ENCODE data around the gene RAMP3. TPM values are rescaled to one million over a fixed set of nuclear protein-coding genes. Genes with fewer than 3 reads are reported as not detected.

RAMP3 gene
- polyA plus RNA-seq, 1 experiment = not detected

DNA sequence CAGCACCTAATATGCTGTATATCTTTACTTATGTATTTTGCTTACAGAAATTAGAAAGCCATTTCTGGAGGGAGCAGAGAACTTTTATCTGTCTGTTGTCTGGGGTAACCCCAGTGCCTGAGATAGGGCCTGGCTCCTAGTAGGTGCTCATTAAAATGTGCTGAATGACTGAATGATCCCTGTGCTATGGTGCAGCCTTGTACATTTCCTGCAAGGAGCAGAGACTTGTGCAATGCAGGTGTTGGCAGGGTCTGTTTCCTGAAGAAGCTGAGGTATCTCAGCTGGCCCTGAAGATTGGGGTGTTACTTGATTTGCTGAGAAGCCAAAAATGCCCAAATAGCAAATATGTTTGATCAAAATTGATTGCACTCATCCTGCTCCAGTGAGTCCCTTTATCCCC is 65.5 kb downstream of the RAMP3 start:
- no peak overlapping the region for H3K4me3 ChIP-seq (ENCODE audit: low read depth, low read length)
- TF ChIP-seq CTCF (IDR thresholded peaks at IDR 0.05; ENCODE audit: insufficient read depth, low read depth, low read length) = no peak
- ChIA-PET POLR2A (no interaction called here), CTCF (interaction anchor here (1.4 kb wide), 1 partner anchor 21 kb away, joined by 3 read pairs; no protein-coding TSS in a partner anchor)
- peaks cover 1% of the 10 kb centered on the region; the same call in 1 of the 2 replicates for H3K27me3 ChIP-seq (ENCODE audit: control insufficient read depth, insufficient read depth, low read length)
- DNase-seq (ENCODE audit: low read depth) = no peak
- H3K36me3 ChIP-seq (ENCODE audit: control insufficient read depth, insufficient read depth, low read length) = no peaks in the 10 kb centered on the region

DNA sequence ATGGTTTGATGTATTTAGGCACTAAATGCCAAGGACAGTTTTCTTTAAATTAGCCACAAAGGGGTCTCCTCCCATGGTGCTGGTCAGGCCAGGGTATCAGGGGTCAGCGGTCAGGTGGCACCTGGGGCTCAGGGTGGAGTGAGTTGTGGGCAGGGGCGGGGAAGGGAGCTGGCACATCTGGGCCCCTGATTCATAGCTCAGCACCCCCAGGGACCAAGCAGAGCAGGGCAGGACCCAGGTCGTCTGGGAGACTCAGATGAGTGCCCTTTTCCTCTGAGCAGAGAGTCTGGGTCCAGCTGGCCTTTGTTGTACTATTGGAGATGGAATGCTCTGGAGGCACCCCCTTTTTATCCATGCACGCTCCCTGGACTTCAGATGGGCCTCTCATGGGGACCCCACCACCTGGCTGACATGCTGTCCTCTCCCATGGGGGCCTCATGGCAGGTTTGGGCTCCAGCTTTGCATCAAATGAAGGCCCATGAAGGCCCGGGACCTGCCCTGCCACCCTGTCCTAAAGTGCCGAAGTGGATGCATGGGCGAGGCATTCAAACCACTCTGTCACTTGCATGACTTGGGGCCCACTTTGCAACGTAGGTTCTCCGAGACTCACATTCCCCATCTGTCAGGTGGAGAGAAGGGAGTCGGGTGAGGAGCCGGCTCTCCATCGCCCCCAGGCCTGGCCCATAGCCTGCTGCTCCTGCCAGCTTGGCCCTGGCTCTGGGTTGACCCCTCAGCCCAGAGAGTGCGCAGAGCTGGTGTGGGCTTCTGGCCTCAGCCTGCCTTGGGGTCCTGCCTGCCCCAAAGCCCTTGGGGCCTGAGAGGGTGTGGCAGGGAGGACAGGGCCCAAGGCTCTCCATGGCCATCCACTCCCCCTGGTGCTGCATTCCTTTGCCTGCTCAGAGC is 66.4 kb downstream of the RAMP3 start:
- Histone ChIP-seq H3K4me3 (ENCODE audit: low read depth, low read length) (no peak overlapping the region), H3K36me3 (ENCODE audit: control insufficient read depth, insufficient read depth, low read length) (no peaks in the 10 kb centered on the region), H3K27me3 (ENCODE audit: control insufficient read depth, insufficient read depth, low read length) (peaks cover 1% of the 10 kb centered on the region; the same call in 1 of the 2 replicates)
- ChIA-PET POLR2A (no interaction called here), CTCF (interaction anchor here (1.2 kb wide), 1 partner anchor 9 kb away, joined by 3 read pairs; no protein-coding TSS in a partner anchor)
- no peak for TF ChIP-seq CTCF (IDR thresholded peaks at IDR 0.05; ENCODE audit: insufficient read depth, low read depth, low read length)
- DNase-seq (ENCODE audit: low read depth) = no peak

- CTCF ChIA-PET = interaction anchor here (0.7 to 1.2 kb wide), 2 partner anchors 10 to 35 kb away, joined by 3 read pairs; no protein-coding TSS in a partner anchor
- DNase-seq (ENCODE audit: low read depth) = no peak
- Histone ChIP-seq H3K36me3 (ENCODE audit: control insufficient read depth, insufficient read depth, low read length) (no peaks in the 10 kb centered on the region), H3K4me3 (ENCODE audit: low read depth, low read length) (no peak overlapping the region), H3K27me3 (ENCODE audit: control insufficient read depth, insufficient read depth, low read length) (peaks cover 4% of the 10 kb centered on the region; the same call in 1 of the 2 replicates)
- POLR2A ChIA-PET = no interaction called here
- TF ChIP-seq CTCF (IDR thresholded peaks at IDR 0.05; ENCODE audit: insufficient read depth, low read depth, low read length) = no peak
These were observed 67.2 kb downstream of the RAMP3 start for GRCh38 chr7:45224832-45225231.

DNA sequence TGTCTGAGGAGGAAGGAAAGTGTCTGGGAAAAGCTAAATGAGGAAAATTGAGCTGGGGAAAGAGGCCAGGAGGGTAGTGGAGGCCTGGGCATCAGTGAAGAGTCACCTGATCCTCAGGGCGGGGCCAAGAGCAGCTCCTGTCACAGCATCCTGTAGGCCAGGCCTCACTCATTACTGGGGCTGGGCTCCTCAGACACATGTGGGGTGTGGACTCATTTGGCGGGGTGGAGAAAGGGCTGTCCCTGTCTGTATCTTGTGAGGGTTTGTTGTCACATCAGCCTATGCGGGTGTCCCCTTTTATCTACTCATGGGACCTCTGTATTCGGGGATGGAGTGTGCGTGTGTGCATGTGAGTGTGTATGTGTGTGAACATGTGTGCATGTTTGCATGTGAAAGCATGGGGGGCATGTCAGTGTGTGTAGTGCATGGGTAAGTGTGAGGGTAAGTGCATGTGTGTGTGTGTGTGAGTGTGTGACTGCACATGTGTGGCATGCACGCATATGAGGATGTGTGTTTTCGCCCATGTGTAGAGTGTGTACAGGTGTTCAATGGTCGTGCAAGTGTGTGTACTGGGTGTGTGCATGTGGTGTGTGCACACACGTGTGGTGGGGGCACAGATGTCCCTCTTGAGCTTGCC is 67.8 kb downstream of the RAMP3 start:
- ChIA-PET CTCF (interaction anchor here (0.7 to 1.2 kb wide), 2 partner anchors 10 to 34 kb away, joined by 3 read pairs; no protein-coding TSS in a partner anchor), POLR2A (no interaction called here)
- no peak for TF ChIP-seq CTCF (IDR thresholded peaks at IDR 0.05; ENCODE audit: insufficient read depth, low read depth, low read length)

DNA sequence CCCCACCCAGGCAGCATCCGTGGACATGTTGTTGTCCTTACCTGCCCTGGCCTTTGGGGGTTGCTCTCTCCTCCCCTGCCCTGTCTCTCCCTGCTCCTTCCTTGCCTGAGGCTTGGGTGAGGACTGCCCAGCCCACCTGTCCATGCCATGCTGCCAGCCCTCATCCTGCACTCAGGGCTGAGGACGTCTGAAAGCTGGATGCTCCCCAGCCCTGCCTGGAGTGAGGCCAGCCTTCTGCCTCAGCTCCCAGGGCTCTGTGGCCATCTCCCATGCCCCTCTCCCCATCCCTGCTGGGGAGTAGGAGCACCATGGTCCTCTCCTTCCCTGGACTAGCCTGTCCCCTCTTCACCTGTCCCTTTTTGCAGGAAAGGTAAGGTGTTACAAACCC is 68.4 kb downstream of the RAMP3 start:
- no peak for DNase-seq (ENCODE audit: low read depth)
- CTCF ChIA-PET = no interaction called here
- Histone ChIP-seq H3K4me3 (ENCODE audit: low read depth, low read length) (no peak overlapping the region), H3K27me3 (ENCODE audit: control insufficient read depth, insufficient read depth, low read length) (peaks cover 4% of the 10 kb centered on the region; the same call in 1 of the 2 replicates), H3K36me3 (ENCODE audit: control insufficient read depth, insufficient read depth, low read length) (no peaks in the 10 kb centered on the region)
- no peak for TF ChIP-seq CTCF (IDR thresholded peaks at IDR 0.05; ENCODE audit: insufficient read depth, low read depth, low read length)
- POLR2A ChIA-PET = no interaction called here

More for the DNA sequence above, 67.8 kb downstream of the RAMP3 start:
- H3K27me3 ChIP-seq (ENCODE audit: control insufficient read depth, insufficient read depth, low read length) = peaks cover 4% of the 10 kb centered on the region; the same call in 1 of the 2 replicates
- no peak overlapping the region for H3K4me3 ChIP-seq (ENCODE audit: low read depth, low read length)
- no peak for DNase-seq (ENCODE audit: low read depth)
- H3K36me3 ChIP-seq (ENCODE audit: control insufficient read depth, insufficient read depth, low read length) = no peaks in the 10 kb centered on the region
